Measurements from ENCODE around the gene TIMP3.

The TIMP3 gene

DNA sequence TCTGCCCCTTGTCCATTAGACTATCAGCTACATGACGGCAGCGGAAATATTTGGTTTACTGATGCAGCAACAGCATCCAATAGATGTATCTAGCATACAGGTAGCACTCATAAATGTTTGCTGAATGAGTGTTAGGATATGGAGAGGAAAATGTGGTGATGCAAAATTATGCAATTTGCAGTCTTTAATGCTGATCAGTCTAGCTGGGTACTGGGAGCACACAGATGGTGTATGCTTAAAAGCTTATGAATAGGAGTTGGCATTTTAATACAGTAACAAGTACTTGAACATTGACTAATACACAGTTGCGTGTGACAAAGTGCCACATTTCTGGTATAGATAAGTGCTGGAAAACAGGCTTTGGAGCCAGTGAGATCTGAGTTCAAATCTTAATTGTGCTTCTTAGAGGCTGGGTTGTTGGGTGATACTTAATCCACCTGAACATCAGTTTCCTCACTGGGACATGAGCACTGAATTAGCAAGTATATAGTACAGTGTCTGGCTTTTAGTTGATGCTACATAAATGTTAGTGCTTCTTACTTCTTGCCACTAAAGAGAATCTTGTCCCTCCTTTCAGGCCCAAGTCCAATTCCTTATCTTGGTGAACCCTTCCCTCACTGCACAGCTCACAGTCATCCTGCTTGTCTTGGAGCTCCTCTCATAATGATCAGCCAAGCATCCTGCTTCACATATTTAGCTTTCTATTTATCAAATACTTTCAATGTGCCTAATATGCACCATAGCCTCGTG lies 99.6 kb downstream of the TIMP3 start:
- no peak for DNase-seq (ENCODE audit: low read depth, low spot score)
- TF ChIP-seq, protein P1, sequence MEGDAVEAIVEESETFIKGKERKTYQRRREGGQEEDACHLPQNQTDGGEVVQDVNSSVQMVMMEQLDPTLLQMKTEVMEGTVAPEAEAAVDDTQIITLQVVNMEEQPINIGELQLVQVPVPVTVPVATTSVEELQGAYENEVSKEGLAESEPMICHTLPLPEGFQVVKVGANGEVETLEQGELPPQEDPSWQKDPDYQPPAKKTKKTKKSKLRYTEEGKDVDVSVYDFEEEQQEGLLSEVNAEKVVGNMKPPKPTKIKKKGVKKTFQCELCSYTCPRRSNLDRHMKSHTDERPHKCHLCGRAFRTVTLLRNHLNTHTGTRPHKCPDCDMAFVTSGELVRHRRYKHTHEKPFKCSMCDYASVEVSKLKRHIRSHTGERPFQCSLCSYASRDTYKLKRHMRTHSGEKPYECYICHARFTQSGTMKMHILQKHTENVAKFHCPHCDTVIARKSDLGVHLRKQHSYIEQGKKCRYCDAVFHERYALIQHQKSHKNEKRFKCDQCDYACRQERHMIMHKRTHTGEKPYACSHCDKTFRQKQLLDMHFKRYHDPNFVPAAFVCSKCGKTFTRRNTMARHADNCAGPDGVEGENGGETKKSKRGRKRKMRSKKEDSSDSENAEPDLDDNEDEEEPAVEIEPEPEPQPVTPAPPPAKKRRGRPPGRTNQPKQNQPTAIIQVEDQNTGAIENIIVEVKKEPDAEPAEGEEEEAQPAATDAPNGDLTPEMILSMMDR (IDR thresholded peaks at IDR 0.05; ENCODE audit: low read depth, low read length) = no peak
- in situ Hi-C loops (cut with HindIII; ENCODE audit: low sequenced_read_pairs) = no loop called here
- H3K4me3 ChIP-seq (ENCODE audit: low read depth, low read length) = no peak overlapping the region

- in situ Hi-C loops (cut with HindIII; ENCODE audit: low sequenced_read_pairs) = no loop called here
- H3K4me3 ChIP-seq (ENCODE audit: low read depth, low read length) = no peak overlapping the region
- TF ChIP-seq, protein P1 (IDR thresholded peaks at IDR 0.05; ENCODE audit: low read depth, low read length) = no peak
- DNase-seq (ENCODE audit: low read depth, low spot score) = no peak
These were observed 100.4 kb downstream of the TIMP3 start for GRCh38 chr22:32901925-32902324.

DNA sequence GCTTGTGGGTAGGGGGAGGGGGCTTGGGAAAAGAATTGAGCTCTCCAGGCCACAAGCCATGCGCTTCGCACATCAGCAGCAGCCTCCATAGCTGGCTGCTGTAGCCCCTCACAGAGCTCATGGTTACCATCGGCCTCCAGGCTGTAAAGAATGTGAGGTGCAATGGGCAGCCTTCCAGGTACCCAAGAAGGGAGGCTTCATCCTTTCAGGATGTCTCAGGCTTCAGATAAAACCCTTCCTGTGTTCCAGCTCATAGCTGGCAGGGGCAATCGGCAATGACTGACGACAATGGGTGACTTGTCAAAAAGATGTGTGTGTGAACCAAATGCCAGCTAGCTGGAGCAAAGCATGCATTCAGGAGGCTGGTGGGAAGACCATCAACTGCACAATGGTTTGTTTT lies 102.0 kb downstream of the TIMP3 start:
- DNase-seq (ENCODE audit: low read depth, low spot score) = no peak
- TF ChIP-seq, protein P1 (IDR thresholded peaks at IDR 0.05; ENCODE audit: low read depth, low read length) = no peak
- H3K4me3 ChIP-seq (ENCODE audit: low read depth, low read length) = no peak overlapping the region
- in situ Hi-C loops (cut with HindIII; ENCODE audit: low sequenced_read_pairs) = no loop called here

- in situ Hi-C loops (cut with HindIII; ENCODE audit: low sequenced_read_pairs) = no loop called here
- H3K4me3 ChIP-seq (ENCODE audit: low read depth, low read length) = no peak overlapping the region
- DNase-seq (ENCODE audit: low read depth, low spot score) = peak; percentile 12
- TF ChIP-seq, protein P1 (IDR thresholded peaks at IDR 0.05; ENCODE audit: low read depth, low read length) = no peak
These were observed 102.5 kb downstream of the TIMP3 start for GRCh38 chr22:32904044-32904443.

DNA sequence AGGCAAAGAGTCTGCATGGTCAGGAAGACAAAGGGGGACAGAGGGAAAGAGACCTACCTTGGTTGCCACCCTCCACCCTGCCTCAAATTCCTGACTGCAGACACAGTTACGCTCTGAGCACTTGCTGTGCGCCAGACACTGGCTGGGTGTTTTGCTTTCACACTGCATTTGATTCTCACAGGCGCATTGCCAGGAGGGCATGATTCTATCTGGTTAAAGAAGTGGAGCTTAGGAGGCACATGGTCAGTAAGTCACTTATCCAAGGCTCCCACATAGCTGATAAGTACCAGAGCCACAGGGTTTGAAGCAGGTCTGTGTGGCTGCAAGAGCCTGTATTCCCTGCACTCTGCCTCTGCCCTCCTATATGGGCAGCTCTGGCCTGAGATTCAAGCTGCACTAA lies 103.9 kb downstream of the TIMP3 start:
- in situ Hi-C loops (cut with HindIII; ENCODE audit: low sequenced_read_pairs) = no loop called here
- no peak for DNase-seq (ENCODE audit: low read depth, low spot score)
- no peak overlapping the region for H3K4me3 ChIP-seq (ENCODE audit: low read depth, low read length)
- TF ChIP-seq, protein P1 (IDR thresholded peaks at IDR 0.05; ENCODE audit: low read depth, low read length) = no peak

DNA sequence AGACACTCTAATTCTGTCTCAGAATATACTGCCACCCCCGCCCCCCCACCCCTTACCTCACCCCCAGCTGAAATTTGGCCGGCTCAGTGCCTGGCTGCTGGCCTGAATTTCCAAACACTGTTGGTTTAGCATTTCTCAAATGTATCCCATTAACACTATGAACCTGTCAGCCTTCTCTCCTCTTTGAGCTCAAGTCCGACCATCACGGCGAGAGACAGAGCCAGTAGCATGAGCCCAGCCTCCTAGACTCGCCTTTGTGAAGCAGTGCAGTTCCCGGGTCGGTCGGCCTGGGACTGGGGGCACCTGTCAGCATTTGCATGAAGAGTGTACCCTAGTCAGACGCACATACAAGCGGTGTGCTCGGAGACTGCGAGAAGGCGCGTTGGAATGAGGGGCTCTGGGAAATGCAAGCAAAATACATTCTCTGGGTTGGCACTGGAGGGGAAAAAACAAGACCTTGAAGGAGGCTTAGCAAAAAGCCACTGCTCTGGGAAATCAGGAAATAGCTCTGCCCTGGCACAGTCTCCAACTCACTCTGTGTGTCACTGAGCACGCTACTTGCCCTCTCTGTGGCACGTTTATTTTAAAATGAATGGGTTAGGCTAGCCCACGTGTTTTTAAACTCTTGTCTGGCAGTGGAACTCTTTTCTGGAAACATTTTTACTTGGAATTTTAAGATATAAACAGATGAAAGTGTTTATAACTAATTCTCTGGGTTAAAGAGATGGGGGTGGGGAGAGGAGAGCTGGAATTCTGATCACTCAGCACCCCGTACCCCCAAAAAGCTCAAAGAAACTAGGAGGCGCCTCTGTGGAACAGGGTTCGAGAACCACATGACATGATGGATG lies 108.3 kb downstream of the TIMP3 start:
- in situ Hi-C loops (cut with HindIII; ENCODE audit: low sequenced_read_pairs) = no loop called here

More for the DNA sequence above, 108.3 kb downstream of the TIMP3 start:
- H3K4me3 ChIP-seq (ENCODE audit: low read depth, low read length) = no peak overlapping the region
- TF ChIP-seq, protein P1 (IDR thresholded peaks at IDR 0.05; ENCODE audit: low read depth, low read length) = no peak
- no peak for DNase-seq (ENCODE audit: low read depth, low spot score)
